GM23338 (cell line): ENCODE measurements around the gene COPS6. TPM values are rescaled to one million over a fixed set of nuclear protein-coding genes. Genes with fewer than 3 reads are reported as not detected.
A peak's percentile ranks its signal among the peaks of the same experiment; 100 is the strongest.

Source experiments
- ATAC-seq: fragments of 200-7000 bp; cut with Tn5 transposase; 3 replicates; pipeline ENCODE4 v1.9.1; 2020
- DNase-seq: peaks from one replicate; pipeline ENCODE4 v3.0.0-alpha.2; 2015; ENCODE audit warnings: low spot score
- H2AFZ ChIP-seq: fragments of 200-600 bp; sonication (generic); 2 replicates; pipeline ENCODE4 v1.8.0; 2016; ENCODE audit warnings: antibody characterized with exemption, mild to moderate bottlenecking, moderate library complexity
- H3F3A ChIP-seq: fragments of 200-600 bp; sonication (generic); replicated peaks from 2 replicates; pipeline ENCODE4 v1.8.0; 2017; ENCODE audit warnings: antibody characterized with exemption, mixed run types, low read depth
- H3K27ac ChIP-seq: fragments of 200-600 bp; sonication (generic); 2 replicates; pipeline ENCODE4 v1.6.1; 2016; ENCODE audit warnings: low read depth
- H3K27me3 ChIP-seq: fragments of 200-600 bp; sonication (generic); 2 replicates; pipeline ENCODE4 v1.8.0; 2016; ENCODE audit warnings: mild to moderate bottlenecking, mixed run types, moderate library complexity; ENCODE audit not compliant: insufficient read depth
- H3K36me3 ChIP-seq: fragments of 200-600 bp; sonication (generic); 2 replicates; pipeline ENCODE4 v1.8.0; 2016; ENCODE audit warnings: mild to moderate bottlenecking; ENCODE audit not compliant: insufficient read depth
- H3K4me1 ChIP-seq: fragments of 200-600 bp; sonication (generic); 2 replicates; pipeline ENCODE4 v1.8.0; 2016; ENCODE audit warnings: mild to moderate bottlenecking, moderate library complexity; ENCODE audit not compliant: insufficient read depth
- H3K4me2 ChIP-seq: fragments of 200-600 bp; sonication (generic); 2 replicates; pipeline ENCODE4 v1.7.1; 2017; ENCODE audit warnings: mixed run types
- H3K4me3 ChIP-seq: fragments of 200-600 bp; sonication (generic); 2 replicates; pipeline ENCODE4 v1.6.1; 2016; ENCODE audit warnings: mixed run types
- H3K79me2 ChIP-seq: fragments of 200-600 bp; sonication (generic); replicated peaks from 2 replicates; pipeline ENCODE4 v1.8.0; 2017; ENCODE audit warnings: mild to moderate bottlenecking; ENCODE audit not compliant: insufficient read depth
- H3K9me2 ChIP-seq: fragments of 200-600 bp; sonication (generic); 2 replicates; pipeline ENCODE4 v1.8.0; 2017; ENCODE audit not compliant: insufficient read depth
- H4K20me1 ChIP-seq: fragments of 200-600 bp; sonication (generic); replicated peaks from 2 replicates; pipeline ENCODE4 v1.8.0; 2017; ENCODE audit warnings: mild to moderate bottlenecking; ENCODE audit not compliant: insufficient read depth
- H3K27ac Mint-ChIP-seq: 2 replicates; pipeline ENCODE4 v1.8.0; 2020; ENCODE audit warnings: inconsistent platforms, mild to moderate bottlenecking, moderate library complexity, mixed read lengths
- H3K27me3 Mint-ChIP-seq: 3 replicates; pipeline ENCODE4 v1.8.0; 2022; ENCODE audit warnings: low read depth, mild to moderate bottlenecking, moderate library complexity, mixed read lengths, inconsistent platforms; ENCODE audit not compliant: insufficient read depth, poor library complexity
- H3K36me3 Mint-ChIP-seq: 3 replicates; pipeline ENCODE4 v1.8.0; 2021; ENCODE audit warnings: low read depth, mild to moderate bottlenecking, inconsistent platforms, moderate library complexity, mixed read lengths
- H3K4me1 Mint-ChIP-seq: 3 replicates; pipeline ENCODE4 v1.8.0; 2020; ENCODE audit warnings: mild to moderate bottlenecking, inconsistent platforms, mixed read lengths
- H3K4me3 Mint-ChIP-seq: 3 replicates; pipeline ENCODE4 v1.8.0; 2021; ENCODE audit warnings: moderate library complexity, mild to moderate bottlenecking, inconsistent platforms, mixed read lengths
- H3K9me3 Mint-ChIP-seq: 3 replicates; pipeline ENCODE4 v1.8.0; 2020; ENCODE audit warnings: moderate library complexity, mild to moderate bottlenecking, inconsistent platforms, mixed read lengths
- CREB1 ChIP-seq: fragments of 250-450 bp; sonication (Bioruptor Pico); IDR thresholded peaks from 2 replicates; pipeline ENCODE4 v1.5.0; 2020; ENCODE audit warnings: low read depth, mild to moderate bottlenecking, moderate library complexity
- CTCF ChIP-seq, 2 experiments: fragments of 200-600 bp in 1 of 2; sonication (generic) in 1 of 2; conservative IDR thresholded peaks; 2 replicates each; pipeline versions ENCODE4 v1.5.1 to v1.6.1; 2016 to 2017; ENCODE audit warnings: antibody characterized with exemption in 2 of 2, low read depth in 2 of 2, mild to moderate bottlenecking in 2 of 2, moderate library complexity in 1 of 2
- ETS1 ChIP-seq: IDR thresholded peaks from 2 replicates; pipeline ENCODE4 v1.6.1; 2016; ENCODE audit warnings: antibody characterized with exemption
- EZH2 ChIP-seq: fragments of 200-600 bp; sonication (generic); IDR thresholded peaks from one replicate; pipeline ENCODE4 v1.8.0; 2017; ENCODE audit warnings: antibody characterized with exemption, mild to moderate bottlenecking, low read depth; ENCODE audit not compliant: unreplicated experiment
- EZH2phosphoT487 ChIP-seq: fragments of 200-600 bp; sonication (generic); IDR thresholded peaks from one replicate; pipeline ENCODE4 v1.8.1; 2018; ENCODE audit warnings: antibody characterized with exemption; ENCODE audit not compliant: unreplicated experiment
- JUNB ChIP-seq: IDR thresholded peaks from one replicate; pipeline ENCODE4 v1.6.1; 2016; ENCODE audit warnings: antibody characterized with exemption; ENCODE audit not compliant: unreplicated experiment
- NANOG ChIP-seq: IDR thresholded peaks from 2 replicates; pipeline ENCODE4 v1.6.1; 2016; ENCODE audit warnings: antibody characterized with exemption, borderline replicate concordance
- POLR2AphosphoS5 ChIP-seq: IDR thresholded peaks from 2 replicates; pipeline ENCODE4 v1.6.1; 2016; ENCODE audit warnings: antibody characterized with exemption, low read depth
- REST ChIP-seq: IDR thresholded peaks from one replicate; pipeline ENCODE4 v1.6.1; 2018; ENCODE audit warnings: antibody characterized with exemption; ENCODE audit not compliant: unreplicated experiment
- STAT1 ChIP-seq: IDR thresholded peaks from one replicate; pipeline ENCODE4 v1.6.1; 2016; ENCODE audit warnings: antibody characterized with exemption; ENCODE audit not compliant: unreplicated experiment
- ZNF114 ChIP-seq: fragments of 250-450 bp; sonication (Bioruptor Pico); IDR thresholded peaks from 2 replicates; pipeline ENCODE4 v1.5.0; 2020; ENCODE audit warnings: mild to moderate bottlenecking, moderate library complexity
- ZNF331 ChIP-seq: fragments of 250-450 bp; sonication (Bioruptor Pico); IDR thresholded peaks from 2 replicates; pipeline ENCODE4 v1.5.0; 2020; ENCODE audit warnings: low read depth, mild to moderate bottlenecking, moderate library complexity
- ZNF462 ChIP-seq: fragments of 250-450 bp; sonication (Bioruptor Pico); IDR thresholded peaks from 2 replicates; pipeline ENCODE4 v1.5.0; 2020; ENCODE audit warnings: mild to moderate bottlenecking, moderate library complexity
- polyA plus RNA-seq: library from polyadenylated mRNA; unstranded; fragments of >200 nt; fragmentation: Nextera tagmentation; extraction: Ambion mirVana; gene quantifications from 2 replicates; pipeline ENCODE4 v1.2.1, GENCODE V29; 2016
- total RNA-seq: library from RNA; depleted of rRNA; stranded (reverse); fragments of >200 nt; shearing (Covaris generic); gene quantifications from 2 replicates; pipeline ENCODE4 v1.2.3, GENCODE V29; 2014

COPS6 gene
- total and polyA plus RNA-seq, 2 experiments from 2014 or later: 89.8 to 198 TPM

GRCh38 chr7:100049441-100050291 is 39.1 kb upstream of the COPS6 start, which contains the start of gene ZSCAN21:
TSS of gene ZSCAN21 (plus strand) at chr7:100049774. CDS start at chr7:100057007, 7,233 bp downstream.
- TF ChIP-seq ETS1 (peak; percentile 42), ZNF462 (CRISPR knock-in tag) (no peak), NANOG (no peak), POLR2AphosphoS5 (peak; percentile 89), CREB1 (CRISPR knock-in tag) (peak; percentile 96), ZNF114 (CRISPR knock-in tag) (0 out of 2 replicates have a peak, but pooled peaks have one; percentile 50), ZNF331 (no peak), CTCF (conservative IDR thresholded peaks at IDR 0.05; ENCODE audit: low read depth in 2 of 2) (peak; percentile 9 to 19; a peak in 3 of 4 replicates), STAT1 (no peak), REST (no peak), JUNB (no peak), EZH2phosphoT487 (no peak), EZH2 (no peak)
- Mint-ChIP-seq H3K9me3 (no peaks in the 10 kb centered on the region; the same call in 2 of the 3 replicates), H3K4me1 (peaks cover 8% of the 10 kb centered on the region), H3K27ac (peak within 1 kb of the TSS; percentile 96), H3K27me3 (peaks cover 15% of the 10 kb centered on the region), H3K36me3 (peaks cover 15% of the 10 kb centered on the region), H3K4me3 (peak within 1 kb of the TSS; percentile 91)
- H3K4me2 ChIP-seq: peak within 1 kb of the TSS; percentile 98
- no peaks in the 10 kb centered on the region for H4K20me1 ChIP-seq
- peak within 1 kb of the TSS; percentile 100 for H2AFZ ChIP-seq
- peaks cover 33% of the 10 kb centered on the region for H3K79me2 ChIP-seq
- DNase-seq (peak; percentile 96), ATAC-seq (peak; percentile 96)
- H3K4me3 ChIP-seq: peak within 1 kb of the TSS; percentile 89
- peaks cover 10% of the 10 kb centered on the region for H3K9me2 ChIP-seq
- H3K36me3 ChIP-seq: no peaks in the 10 kb centered on the region
- no peaks in the 10 kb centered on the region for H3K27me3 ChIP-seq
- peaks cover 13% of the 10 kb centered on the region; the same call in 1 of the 2 replicates for H3F3A ChIP-seq
- H3K27ac ChIP-seq: peak within 1 kb of the TSS; percentile 96
- peaks cover 2% of the 10 kb centered on the region; the same call in 1 of the 2 replicates for H3K4me1 ChIP-seq
